ENCODE data around the gene HIPK1. TPM values are rescaled to one million over a fixed set of nuclear protein-coding genes. Genes with fewer than 3 reads are reported as not detected.

The HIPK1 gene
- total RNA-seq, 1 donor from 2014 or later, result 41.6 TPM

DNA sequence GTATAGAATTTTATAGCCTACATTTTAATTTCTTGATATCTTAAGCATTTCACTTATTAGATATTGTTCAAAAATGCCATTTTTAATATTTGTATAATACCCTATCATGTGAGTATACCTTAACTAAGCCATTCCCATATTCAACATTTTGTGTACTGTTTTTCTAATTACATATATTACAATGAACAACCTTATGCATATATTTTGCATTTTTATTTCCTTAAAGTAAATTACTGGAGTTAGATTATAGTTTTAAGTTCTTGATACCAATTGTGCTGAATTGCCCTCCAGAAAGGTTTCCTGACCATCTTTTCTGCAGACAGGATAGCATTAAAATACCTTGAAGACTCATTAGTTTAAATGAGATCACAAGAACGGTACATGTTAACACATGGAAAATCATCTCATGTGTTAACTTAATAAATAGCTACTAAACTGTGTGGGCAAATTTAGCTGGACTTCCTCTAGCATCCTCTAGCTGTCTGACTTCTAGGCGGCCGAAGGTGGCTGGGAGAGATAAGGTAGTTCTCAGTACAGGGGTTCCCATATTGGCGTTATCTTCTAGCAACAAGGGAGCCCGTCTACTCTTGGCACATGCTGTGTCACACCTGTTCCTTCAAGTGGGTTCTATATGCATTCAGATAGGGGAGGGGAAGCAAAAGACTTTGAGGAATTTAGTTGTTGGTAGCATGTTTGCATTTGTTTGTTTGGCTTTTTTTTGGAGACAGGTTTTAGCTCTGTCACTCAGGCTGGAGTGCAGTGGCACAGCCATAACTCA is 15.0 kb upstream of the HIPK1 start:
- ATAC-seq, result no peak

- no peak for ATAC-seq
These were observed 12.2 kb upstream of the HIPK1 start for GRCh38 chr1:113916974-113917373.

DNA sequence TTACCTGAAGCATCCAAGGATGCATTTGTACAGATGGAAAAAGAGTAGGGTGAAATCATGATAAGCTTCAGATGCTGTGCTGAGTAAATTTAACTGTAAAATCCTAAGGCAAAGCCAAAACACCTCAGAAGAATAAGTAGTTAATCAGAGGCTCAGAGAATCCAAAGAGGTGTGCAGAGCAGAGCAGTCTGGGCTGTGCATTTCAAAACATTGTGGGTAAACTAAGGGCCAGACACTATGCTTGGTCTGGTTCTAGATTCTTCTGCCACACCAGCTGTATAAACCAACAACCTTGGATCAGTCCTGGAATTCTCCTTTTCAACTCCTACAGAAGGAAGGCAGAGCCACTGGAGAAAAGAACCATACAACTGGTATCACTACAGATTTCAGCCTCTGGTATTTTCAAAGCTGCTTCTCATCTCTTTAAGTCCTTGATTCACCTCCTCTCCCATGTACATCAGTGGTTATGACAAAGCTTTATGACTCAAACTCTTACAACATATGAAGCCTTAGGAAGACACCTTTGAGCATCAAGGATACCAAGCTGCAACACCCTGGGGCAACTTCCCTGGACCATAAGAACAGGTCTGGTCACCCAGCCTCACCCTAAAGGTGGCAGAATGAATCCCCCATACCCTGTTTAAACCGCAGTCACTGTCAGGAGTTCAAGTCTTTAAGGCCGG is 11.6 kb upstream of the HIPK1 start:
- peak; percentile 89 for ATAC-seq

GRCh38 chr1:113918243-113918642 is 10.9 kb upstream of the HIPK1 start:
- no peak for ATAC-seq

DNA sequence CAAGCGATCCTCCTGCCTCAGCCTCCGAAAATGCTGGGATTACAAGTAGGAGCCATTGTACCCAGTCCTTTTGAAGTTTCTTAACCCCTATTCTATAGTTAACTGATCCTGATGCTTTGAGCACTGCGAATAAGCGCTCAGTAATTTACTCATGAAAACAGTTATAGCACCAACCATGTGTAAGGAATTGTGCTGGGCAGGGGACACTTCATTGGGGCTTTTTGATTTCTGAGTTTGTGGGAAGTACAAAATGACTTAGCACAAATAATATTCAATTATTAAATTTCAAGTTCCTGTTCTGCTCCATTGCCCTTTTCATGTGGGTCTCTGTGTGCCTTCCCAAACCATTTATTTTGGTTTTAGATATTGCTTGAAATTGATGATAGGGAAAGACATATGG is 6.2 kb upstream of the HIPK1 start:
- ATAC-seq, result no peak

- no peak for ATAC-seq
These were observed 4.7 kb upstream of the HIPK1 start for GRCh38 chr1:113924473-113924872.

GRCh38 chr1:113928187-113928930 is 765 bp upstream of the HIPK1 start:
- no peak for ATAC-seq

- peak; percentile 63 for ATAC-seq
These were observed 800 bp downstream of the HIPK1 start for GRCh38 chr1:113929750-113930498.

GRCh38 chr1:113930499-113931161 is 1.5 kb downstream of the HIPK1 start:
- no peak for ATAC-seq

- no peak for ATAC-seq
These were observed 2.3 kb downstream of the HIPK1 start for GRCh38 chr1:113931451-113931851.

DNA sequence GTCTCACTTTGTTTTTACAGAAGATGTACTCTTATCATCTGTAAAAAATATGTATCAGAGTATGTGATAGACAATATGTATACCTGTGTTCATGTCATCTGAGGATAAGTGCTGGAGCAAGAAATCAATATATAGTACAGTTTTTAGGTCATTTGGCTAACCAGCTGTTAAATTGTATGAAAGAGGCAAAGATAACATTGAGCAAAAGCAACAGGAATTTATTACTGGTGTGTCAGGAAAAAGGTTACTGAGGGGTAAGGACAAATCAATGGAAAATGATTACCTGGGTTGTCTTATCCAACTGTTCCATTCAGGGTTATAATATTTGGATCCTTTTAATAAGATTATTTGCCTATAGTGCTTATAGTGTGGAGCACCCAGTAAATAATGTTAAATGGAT is 4.9 kb downstream of the HIPK1 start:
- no peak for ATAC-seq

GRCh38 chr1:113934511-113935055 is 5.5 kb downstream of the HIPK1 start:
- ATAC-seq, result no peak

GRCh38 chr1:113935176-113935575 is 6.1 kb downstream of the HIPK1 start:
- ATAC-seq, result no peak

- ATAC-seq, result no peak
These were observed 6.8 kb downstream of the HIPK1 start for GRCh38 chr1:113935970-113936369.

- ATAC-seq, result no peak
These were observed 8.0 kb downstream of the HIPK1 start for GRCh38 chr1:113937146-113937545.

- no peak for ATAC-seq
These were observed 9.1 kb downstream of the HIPK1 start for GRCh38 chr1:113938192-113938591.

- ATAC-seq, result no peak
These were observed 11.5 kb downstream of the HIPK1 start for GRCh38 chr1:113940365-113941244.

DNA sequence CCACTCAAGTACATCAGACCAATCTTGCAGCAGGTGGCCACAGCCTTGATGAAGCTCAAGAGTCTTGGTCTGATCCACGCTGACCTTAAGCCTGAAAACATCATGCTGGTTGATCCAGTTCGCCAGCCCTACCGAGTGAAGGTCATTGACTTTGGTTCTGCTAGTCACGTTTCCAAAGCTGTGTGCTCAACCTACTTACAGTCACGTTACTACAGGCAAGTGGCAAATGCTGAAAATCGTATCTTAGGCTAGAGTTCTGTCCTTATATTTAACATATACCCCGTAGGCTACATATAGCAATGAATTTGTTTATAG is 12.1 kb downstream of the HIPK1 start:
- ATAC-seq, result no peak

DNA sequence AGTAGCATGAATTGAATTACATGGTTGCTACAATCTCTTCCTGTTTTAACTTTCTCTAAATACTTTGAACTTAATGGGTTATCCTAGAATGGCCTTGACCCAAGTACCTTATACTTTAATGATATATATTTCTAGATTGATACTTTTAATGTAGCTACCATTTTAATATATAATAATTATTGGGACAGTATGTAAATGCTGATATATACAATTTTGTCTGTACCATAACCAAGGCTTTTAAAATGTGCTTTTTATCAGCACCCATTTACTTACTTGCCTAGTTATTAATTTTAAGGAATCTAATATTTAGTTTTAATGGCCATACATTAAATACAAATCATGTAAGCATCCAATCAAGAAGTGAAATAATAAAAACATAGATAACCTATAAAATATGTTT is 13.4 kb downstream of the HIPK1 start:
- ATAC-seq, result no peak

- no peak for ATAC-seq
These were observed 14.1 kb downstream of the HIPK1 start for GRCh38 chr1:113943028-113943811.

All from esophagus mucosa (tissue), 1 donor.